GM15510 (cell line): ENCODE data around the gene OR2T35.
"Not testable (repeated sequence)": the region's sequence is repeated elsewhere in the genome, so short reads cannot be mapped to it uniquely, and the experiment has no call there.

Experiments
- POLR2A ChIP-seq: IDR thresholded peaks from 3 replicates; pipeline ENCODE4 v1.6.1; 2011; ENCODE audit warnings: borderline replicate concordance; ENCODE audit not compliant: insufficient read length; ENCODE audit errors: extremely low read depth

The OR2T35 gene, protein sequence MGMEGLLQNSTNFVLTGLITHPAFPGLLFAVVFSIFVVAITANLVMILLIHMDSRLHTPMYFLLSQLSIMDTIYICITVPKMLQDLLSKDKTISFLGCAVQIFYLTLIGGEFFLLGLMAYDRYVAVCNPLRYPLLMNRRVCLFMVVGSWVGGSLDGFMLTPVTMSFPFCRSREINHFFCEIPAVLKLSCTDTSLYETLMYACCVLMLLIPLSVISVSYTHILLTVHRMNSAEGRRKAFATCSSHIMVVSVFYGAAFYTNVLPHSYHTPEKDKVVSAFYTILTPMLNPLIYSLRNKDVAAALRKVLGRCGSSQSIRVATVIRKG

DNA sequence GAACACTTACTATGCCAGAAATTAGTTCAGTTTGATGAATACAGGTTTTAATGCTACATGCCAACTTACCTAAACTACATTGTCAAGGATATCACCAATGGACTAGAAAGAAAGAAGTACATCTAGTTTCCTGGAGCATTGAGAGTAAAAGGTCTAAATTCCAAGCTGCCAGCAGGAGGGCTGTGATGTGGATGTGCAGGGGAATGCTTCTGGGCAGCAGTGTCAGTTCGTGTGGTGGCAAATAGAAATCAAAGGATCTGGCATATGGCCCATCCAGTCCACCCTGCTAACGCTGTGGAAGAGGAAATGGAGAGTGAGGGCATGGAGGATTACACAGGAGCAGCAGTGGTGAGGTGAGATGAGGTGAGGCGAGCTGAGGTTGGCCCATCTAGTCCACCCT is at the start of gene OR2T35:
TSS of gene OR2T35 (minus strand) at position 101 of the 400 bp plus-strand sequence. CDS start 6,020 bp downstream, outside the sequence.
- not testable (repeated sequence) for TF ChIP-seq POLR2A

DNA sequence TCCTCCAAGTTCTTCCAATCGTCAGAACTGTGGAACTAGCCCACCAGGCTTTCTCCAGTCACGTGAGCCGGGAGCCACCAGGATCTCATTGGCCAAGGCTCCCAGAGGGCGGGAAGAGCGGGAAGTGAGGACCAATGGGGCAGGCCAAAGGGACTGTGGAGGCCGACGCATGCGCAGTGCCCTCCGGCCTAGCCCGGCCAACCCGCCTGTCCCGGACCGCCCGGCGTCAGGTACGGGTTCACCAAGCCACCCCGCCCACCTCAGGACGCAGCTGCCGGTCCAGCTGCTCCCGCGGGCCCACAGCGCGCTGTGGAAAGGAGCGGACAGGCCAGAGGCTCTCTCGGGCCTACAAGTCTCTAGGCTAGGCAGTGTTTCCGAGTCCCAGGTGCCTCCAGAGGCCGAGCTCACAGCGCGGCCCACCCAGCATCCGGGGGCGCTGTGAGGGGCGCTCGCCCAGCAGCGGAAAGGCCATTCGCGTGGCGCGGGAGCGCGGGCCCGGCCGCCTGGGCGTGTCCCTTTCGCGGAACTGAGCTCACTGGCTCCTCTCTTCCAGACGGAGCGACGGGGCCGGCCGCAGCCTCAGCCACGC is 46.6 kb upstream of the OR2T35 start:
- TF ChIP-seq POLR2A, result no peak

GRCh38 chr1:248688527-248689298 is 43.6 kb upstream of the OR2T35 start:
- TF ChIP-seq POLR2A, result no peak

DNA sequence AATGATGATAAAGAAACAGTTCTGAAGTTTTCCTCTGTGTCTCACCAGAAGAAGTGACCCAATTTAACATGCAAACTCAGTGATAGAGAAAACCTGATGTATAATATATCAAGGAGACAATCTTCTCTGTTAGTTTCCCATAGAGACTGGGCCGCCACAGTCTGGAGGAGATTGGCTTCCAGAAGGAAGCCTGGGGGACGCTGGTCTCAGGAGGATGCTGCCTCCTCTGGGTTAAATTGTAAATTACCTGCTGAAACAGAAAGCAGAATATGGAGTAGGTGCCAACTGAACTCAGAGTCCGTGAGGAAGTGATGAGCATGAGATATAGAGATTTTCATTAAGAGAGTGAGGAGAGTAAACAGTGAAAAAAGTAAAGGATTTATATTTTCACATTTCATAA is 41.7 kb upstream of the OR2T35 start:
- TF ChIP-seq POLR2A, result no peak

DNA sequence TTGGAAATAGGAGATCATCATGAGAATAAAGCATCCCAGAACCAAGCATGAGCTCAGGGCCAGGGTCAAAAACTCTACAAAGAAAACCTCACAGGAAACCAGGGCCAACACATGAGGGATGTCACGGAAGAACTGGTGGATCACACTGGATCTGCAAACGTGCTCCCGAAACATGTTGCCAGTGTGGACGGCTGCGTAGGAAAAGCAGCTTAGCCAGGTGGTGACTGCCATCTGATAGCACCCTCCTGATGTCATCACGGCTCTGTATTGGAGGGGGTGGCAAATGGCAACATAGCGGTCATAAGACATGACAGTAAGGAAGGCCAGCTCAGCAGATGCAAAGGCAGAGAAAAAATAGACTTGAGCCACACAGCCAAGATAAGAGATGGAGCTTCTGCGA is 36.6 kb upstream of the OR2T35 start:
- TF ChIP-seq POLR2A, result no peak

GRCh38 chr1:248670003-248670402 is 24.9 kb upstream of the OR2T35 start:
- TF ChIP-seq POLR2A, result no peak

DNA sequence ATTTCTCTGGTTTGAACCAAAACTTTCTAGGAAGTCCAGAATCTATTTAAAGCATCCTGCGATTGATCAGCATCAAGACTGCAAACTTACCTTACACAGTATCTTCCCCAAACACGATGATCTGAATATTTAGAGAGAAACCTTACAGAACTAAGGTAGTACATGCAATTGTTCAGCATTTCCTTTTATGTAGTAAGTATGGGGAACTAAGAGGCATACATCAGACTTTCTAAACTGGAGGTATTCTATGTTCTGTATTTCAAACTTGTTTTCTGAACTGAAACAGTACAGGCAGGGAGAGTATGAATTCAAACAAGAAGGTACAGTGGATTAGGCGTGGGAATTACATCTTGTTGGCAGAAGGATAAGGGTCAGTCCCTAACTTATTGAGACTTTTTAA is 10.3 kb upstream of the OR2T35 start, which contains the start of gene OR2T27:
TSS of gene OR2T27 (minus strand) at position 175 of the 400 bp plus-strand sequence. CDS start 4,644 bp downstream, outside the sequence.
- not testable (repeated sequence) for TF ChIP-seq POLR2A

DNA sequence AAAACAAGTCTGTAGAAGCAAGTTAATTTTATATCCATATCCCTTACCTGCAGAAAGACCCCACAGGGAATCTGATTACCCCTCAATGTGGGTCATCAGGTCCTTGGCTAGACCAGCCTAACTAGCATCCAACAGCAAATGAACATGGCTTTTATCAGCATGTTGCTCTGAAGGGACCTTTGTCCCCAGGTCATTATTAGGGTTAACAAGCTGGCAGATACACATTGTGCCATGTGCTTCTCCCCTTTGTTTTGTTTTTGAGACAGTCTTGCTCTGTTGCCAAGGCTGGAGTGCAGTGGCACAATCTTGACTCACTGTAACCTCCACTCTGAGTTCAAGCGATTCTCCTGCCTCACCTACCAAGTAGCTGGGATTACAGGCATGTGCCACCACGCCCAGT is 10.1 kb downstream of the OR2T35 start, which contains the start of gene OR2T11:
TSS of gene OR2T11 (minus strand) at position 101 of the 400 bp plus-strand sequence. CDS start 7,963 bp downstream, outside the sequence.
- TF ChIP-seq POLR2A, result not testable (repeated sequence)

DNA sequence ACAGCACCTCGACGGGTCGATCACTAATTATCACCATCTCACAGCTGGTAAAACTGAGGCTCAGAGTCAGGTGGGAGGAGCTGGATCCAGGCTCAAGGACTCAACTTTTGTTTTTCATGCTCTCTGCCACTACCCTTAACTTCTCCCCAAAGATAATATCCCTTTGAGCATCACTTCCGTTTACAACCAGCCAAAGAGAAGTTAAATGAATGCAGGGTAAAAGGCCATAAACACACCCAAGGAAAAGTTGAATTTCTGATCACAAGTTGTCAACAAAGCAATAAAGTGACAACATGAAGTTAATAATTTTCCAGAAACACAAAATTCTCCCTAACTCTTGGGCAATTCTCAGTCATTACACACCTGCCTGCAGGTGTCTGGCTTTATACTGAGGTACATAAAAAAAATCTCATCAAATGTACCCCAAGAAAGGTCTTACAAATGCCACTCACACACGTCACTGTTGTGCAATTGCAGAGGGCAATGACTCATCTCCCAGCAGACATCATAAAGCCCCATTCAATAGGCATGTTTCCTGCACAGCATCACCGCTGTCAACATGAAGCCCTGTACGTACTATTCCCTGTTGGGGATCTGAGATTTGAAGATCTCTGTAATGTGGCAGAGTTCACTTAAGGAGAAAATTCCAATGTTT is 13.6 kb downstream of the OR2T35 start:
- TF ChIP-seq POLR2A, result no peak

DNA sequence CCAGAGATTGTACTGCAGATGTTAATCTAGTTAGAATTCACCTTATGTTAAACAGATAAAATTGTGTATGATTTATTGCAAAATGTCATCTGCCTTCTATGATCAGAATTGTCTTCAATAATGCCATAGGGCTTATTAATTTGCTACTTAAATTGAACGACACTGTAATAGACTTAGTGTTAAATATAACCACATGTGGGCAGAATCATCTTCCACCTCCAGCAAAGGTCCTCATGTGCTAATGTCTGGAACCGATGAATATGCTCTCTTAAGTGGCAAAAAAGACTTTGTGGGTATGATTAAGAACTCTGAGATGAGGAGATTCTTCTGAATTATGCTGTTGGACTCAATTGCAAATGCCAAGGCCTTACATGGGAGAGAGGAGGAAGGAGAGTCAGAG is 14.5 kb downstream of the OR2T35 start:
- no peak for TF ChIP-seq POLR2A

DNA sequence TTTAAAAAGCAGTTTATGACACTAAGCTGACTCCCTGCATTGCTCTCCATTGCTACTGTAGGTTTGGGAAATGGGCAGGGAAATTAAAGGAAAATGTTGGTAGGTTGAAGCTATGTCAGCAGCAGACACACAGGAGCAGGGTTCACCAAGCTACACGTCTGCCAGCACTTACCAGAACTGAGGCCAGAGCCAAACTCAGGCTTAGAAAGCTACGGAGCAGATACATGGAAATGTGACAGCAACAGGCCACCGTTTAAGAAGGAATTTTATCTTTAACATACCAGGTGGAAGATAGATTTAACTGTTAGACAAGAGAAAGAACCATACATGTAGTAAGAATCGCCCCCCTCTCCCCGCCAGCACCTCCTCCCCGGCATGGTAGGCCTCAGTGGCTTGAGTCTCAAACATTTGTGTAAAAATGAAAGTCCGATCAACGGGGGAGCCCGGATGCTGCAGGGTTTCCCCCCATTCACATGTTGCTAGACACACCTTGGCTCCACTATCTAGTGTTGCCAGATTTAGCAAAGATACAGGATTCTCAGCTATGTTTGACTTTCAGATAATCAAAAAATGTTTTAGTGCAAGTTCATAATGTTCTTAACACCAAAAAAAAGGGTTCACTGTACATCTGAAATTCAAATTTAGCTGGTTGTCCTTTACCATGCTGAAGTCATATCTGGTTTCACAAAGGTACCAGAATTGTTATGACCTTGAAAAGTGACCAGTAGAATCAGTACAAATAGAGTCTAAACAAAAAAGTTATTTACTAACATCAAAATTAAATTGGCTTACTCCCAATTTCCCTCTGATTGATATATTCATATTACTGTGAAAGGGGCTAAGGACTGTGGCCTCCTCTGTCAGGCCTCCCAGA is 16.9 kb downstream of the OR2T35 start:
- no peak for TF ChIP-seq POLR2A

GRCh38 chr1:248625971-248626370 is 19.1 kb downstream of the OR2T35 start:
- TF ChIP-seq POLR2A, result no peak

DNA sequence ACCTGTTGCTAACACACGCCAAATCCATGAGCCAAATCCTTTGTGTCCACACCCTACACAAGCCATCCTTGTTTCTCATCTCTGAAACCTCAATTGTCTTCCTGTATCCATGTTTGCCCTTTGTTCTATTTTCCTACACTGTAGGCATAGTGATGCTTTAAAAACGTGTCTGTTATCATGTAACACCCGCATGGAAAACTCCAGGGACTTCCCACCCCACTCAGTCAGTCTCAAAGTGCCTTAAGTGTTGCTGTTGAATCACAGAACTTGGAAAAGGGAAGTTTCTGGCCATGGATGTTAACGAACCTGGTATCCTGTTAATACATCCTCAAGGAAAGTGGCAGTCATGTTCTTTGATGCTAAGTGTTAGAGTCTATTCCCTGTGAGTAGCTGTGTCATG is 19.9 kb downstream of the OR2T35 start:
- TF ChIP-seq POLR2A, result no peak

- no peak for TF ChIP-seq POLR2A
These were observed 22.5 kb downstream of the OR2T35 start for GRCh38 chr1:248622570-248623001.
